HG02798 (cell line): ENCODE results near the gene TIMP4.

Source experiments
- ATAC-seq: cut with Tn5 transposase; IDR thresholded peaks from one replicate; pipeline ENCODE4 v1.9.1; 2021; ENCODE audit warnings: mild to moderate bottlenecking; ENCODE audit not compliant: unreplicated experiment, poor library complexity

TIMP4 gene

DNA sequence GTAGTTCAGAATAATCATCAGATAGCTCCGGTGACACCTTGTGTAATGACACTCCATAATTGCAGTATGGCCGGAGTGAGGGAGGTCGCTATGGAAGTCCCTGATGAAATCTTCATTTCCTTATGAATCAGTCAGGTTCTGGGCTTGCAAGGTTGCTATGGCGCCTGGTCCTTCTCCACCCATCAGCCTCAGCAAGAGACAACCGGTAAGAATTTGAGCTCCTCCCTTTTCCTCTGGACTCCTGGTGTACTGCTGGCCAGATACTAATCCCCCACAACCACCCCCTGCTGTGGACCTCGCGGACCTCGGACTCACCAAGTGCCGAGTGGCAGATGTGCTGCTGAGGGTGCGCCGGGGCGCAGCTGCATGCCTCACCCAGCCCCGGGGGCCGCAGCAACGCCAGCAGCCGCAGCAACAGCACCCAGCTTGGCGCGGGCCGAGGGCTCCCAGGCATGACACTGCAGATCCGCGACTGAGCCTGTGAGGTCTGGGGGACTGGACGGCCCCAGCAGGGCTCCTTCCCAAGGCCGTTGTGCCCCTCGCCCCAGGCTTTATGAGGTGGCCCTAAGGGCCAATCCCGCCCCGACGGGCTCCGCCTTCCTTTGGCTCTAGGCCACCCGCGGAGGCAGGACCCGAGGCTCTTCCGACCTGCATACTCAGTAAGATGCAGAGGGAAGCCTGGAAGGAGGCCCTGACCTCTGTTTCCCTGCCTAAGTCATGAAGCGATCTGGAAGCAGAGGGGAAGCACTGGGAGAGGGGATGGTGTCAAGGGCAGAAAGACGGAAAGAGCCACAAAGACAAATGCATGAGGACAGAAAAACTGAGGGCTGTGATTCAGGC lies at the start of gene TIMP4:
Gene TIMP4 (minus strand): TSS at position 526 of the 840 bp plus-strand sequence. CDS start 72 bp downstream, at position 454.
- no peak for ATAC-seq

GRCh38 chr3:12205171-12205570 lies 46.5 kb upstream of the TIMP4 start:
- ATAC-seq = no peak

GRCh38 chr3:12201813-12202212 lies 43.1 kb upstream of the TIMP4 start:
- ATAC-seq = no peak

- ATAC-seq = no peak
These were observed 39.6 kb upstream of the TIMP4 start for GRCh38 chr3:12198301-12198700.

GRCh38 chr3:12197475-12197874 lies 38.8 kb upstream of the TIMP4 start:
- ATAC-seq = peak; percentile 49

DNA sequence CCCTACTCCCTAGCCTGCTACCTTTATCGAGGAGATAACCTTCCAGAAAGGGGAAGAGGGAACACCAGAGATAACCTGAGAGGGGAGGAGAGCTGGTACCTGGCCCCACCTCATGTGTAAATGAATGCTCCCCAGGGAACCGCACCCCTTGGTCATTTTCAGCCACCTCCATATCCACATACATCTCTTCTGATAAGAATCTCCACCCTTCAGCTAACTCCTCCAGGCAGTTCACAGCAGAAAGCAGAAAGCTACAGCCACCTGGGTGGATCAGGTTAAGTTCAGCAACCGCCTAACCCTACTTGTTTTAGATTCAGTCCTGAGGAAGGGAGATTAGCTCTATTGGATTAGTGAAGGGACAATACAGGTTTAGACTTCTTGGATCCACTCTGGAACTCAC lies 38.0 kb upstream of the TIMP4 start:
- ATAC-seq = no peak

- ATAC-seq = no peak
These were observed 36.5 kb upstream of the TIMP4 start for GRCh38 chr3:12195231-12195630.

DNA sequence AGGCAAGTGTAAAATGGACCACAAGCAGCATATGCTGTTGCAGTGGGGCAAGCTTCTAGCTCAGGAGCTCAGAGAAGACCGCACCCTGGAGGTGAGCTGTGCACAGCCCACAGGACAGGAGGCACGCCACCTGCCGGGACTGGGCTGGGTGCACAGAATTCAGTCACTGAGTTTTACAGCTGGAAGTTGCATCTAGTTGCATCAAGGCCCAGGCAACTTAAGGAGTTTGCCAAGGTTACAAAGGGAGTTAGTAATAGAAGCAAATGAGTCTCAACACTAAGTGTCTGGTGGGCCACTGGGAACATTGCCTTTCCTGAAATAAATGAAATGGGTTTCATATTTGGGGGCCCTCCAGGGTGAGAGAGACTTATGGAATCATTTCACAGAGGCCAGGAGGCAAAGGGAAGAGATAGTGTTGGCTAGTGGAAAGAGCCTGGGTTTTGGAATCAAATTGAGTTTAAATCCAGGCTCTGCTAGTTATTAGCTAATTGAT lies 36.0 kb upstream of the TIMP4 start:
- ATAC-seq = peak; percentile 76

GRCh38 chr3:12194209-12194608 lies 35.5 kb upstream of the TIMP4 start:
- ATAC-seq = peak; percentile 24

DNA sequence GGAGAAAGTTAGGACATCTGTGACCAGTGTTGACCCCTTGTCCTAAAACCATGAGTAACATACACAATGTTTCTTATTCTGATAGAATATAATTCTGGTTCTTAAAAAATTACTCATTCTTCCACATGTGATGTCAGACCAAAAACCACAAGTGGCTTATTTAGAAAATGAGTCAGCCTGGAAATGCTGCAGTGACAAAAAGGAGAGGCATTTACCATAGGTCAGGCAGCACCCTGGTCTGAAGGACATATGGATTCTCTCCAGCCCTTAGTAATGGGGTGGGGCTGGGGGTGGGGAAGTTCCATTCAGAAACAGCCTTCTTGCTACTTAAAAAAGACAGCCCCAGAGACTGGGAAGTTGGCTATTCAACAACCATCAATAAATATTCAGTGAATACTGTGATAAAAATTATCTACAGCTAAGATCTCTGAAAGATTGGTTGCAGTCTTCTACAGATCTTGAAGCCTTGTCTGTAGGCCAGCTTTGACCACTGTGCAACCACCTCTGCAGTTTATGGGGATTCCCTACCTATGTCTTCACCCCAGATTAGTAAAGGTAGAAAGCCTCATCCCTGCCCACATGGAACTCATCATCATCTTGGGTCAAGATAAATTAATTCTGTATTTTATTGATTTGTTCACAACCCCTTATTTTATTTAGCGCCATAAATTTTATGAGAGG lies 34.9 kb upstream of the TIMP4 start:
- ATAC-seq = peak; percentile 50

DNA sequence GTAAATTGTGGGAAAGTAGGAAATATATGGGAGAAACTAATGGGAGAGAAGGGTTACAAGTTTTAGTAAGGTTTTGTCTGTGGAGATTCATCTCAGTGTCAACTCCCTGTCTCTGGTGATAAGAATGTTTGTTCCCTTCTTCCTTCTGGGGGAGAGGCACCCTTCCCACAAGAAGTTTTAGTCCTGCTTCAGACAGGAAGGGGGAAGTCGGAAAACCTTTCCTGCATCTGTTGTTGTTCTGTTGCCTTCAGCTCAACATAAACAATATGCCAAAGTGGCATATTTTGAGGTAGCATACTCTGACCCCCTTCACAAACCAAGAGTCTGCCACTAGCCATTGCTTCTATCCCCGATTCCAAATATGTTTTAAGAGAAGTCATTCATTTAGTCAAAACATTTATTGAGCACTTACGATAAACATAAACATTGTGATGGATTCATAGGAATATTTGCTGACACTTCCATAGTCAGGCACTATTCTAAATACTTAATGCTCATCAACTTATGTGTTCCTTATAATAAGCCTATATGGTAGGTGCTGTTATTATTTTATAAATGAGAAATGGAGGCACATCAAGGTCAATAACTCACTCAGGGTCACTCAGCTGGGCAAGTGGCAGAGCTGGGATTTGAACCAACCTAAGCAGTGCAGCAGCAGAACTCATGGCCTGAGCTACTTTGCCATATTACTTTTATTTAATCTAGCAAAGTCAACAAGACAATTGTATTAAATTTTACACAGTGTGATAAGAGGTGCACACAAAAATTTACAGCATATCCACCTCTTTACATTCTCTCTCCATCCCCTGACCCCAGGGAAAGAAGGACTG lies 34.2 kb upstream of the TIMP4 start:
- ATAC-seq = no peak

DNA sequence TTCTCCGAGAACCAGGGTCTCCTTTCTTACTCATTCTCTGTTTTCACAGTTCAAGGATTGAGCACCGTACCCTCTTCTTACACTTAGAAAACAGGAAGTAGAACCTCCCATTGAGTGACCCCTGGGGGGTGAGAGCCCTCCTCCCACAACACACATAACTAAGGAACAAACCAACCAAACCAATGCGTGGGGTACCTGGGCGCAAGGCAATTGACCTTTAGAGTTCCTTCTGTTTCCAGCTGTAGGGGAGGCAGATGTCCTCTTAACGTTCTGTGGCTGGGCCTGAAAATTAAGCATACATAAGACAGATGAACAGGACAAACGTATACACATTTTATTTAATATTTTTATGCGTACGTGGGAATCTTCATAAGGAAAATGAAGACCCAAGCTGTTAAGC lies 33.5 kb upstream of the TIMP4 start:
- ATAC-seq = no peak

- ATAC-seq = no peak
These were observed 32.8 kb upstream of the TIMP4 start for GRCh38 chr3:12191559-12191958.

DNA sequence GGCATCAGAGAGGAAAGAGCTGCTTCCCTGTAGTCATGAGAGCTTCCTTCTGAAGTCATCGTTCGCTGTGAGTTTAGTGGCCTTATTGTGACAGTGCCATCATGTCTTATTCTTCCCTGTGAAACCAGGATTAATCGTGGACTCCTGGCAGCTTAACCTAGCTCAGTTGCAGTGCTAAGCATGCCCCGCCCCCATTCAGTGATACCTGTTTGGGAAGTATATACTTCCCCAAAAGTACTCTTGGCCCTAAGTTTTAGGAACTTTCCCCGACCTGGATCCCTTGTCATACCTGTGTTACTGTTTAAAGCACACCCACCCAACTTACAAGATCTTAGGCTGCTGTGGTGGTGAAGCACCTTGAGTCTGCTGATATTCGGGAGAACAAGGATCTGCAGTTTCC lies 32.1 kb upstream of the TIMP4 start:
- ATAC-seq = no peak

- no peak for ATAC-seq
These were observed 31.6 kb upstream of the TIMP4 start for GRCh38 chr3:12190221-12190807.

GRCh38 chr3:12188681-12189287 lies 30.1 kb upstream of the TIMP4 start:
- no peak for ATAC-seq

DNA sequence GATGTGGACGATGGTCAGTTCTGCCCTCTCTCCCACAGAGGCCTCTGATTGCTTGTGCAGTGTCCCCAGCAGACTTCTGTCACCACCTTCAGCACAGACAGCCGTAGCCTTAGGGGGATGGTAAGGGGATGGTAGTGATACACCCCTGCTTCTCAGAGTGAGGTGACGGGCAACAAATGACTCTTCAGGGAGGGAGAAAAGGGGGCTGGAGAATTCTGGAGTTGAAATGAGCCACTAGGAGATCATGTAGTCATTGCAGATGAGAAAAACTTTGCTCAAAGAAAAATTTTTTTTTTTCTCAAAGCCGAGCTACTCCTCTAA lies 29.6 kb upstream of the TIMP4 start:
- ATAC-seq = no peak

DNA sequence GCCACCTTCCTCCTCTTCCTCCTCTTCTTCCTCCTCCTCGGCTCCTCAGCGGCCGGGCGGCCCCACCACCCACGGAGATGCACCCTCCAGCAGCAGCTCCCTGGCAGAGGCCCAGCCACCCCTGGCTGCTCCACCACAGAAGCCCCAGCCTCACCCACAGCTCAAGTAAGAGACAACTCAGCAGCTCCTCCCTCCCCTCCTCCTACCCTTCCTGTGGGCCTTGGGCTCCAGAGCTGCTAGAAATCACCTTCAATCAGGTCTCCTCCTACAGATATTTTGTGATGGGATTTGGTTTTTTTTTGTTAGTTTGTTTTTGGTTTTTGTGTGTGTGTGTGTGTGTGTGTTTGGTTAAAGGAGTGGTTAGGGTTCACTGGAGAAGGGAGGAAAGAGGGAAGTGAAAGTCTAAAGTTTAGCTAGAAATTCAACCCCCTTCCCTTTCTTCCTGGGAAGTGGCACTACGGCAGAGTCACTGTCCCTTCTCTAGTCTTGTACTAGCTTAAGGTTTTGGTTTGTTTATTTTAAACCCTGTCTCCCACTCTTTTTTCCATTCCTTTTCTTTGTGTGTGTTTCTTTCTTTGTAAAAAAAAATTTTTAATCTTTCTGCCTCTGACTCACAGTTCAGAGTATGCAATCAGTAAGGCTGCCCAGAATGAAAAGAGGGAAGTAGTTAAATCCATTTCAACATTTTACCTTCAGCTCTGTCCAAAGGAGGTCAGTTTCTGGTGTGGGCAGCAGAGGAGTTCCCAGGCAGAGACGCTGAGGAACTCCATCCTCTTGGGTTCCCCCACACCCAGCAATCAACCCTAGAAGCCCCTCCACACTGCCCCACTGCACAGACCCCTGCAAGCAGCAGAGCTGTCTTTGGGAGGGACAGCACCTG lies 29.0 kb upstream of the TIMP4 start:
- ATAC-seq = peak; percentile 75
